Neuron (in vitro differentiated cells): ENCODE data around the gene RAPGEF1.

Source experiments
- H2AFZ ChIP-seq: one replicate; pipeline ENCODE4 v1.6.1; 2013; ENCODE audit warnings: low read depth, mild to moderate bottlenecking, inconsistent platforms, low read length, moderate library complexity
- H3K27me3 ChIP-seq: one replicate; pipeline ENCODE4 v1.6.1; 2013; ENCODE audit warnings: low read length; ENCODE audit not compliant: insufficient read depth
- H3K36me3 ChIP-seq: one replicate; pipeline ENCODE4 v1.6.1; 2013; ENCODE audit warnings: low read length; ENCODE audit not compliant: insufficient read depth
- H3K4me1 ChIP-seq: one replicate; pipeline ENCODE4 v1.6.1; 2013; ENCODE audit warnings: low read length; ENCODE audit not compliant: insufficient read depth
- H3K4me3 ChIP-seq: 2 replicates; pipeline ENCODE4 v1.5.1; 2013; ENCODE audit warnings: mild to moderate bottlenecking, low read length, moderate library complexity
- H3K9me3 ChIP-seq: one replicate; pipeline ENCODE4 v1.6.1; 2013; ENCODE audit warnings: low read length

The RAPGEF1 gene

GRCh38 chr9:131605770-131606590, 133.9 kb downstream of the RAPGEF1 start:
- H3K4me3 ChIP-seq, result no peak overlapping the region
- no peak overlapping the region for H2AFZ ChIP-seq
- H3K27me3 ChIP-seq, result no peaks in the 10 kb centered on the region
- peaks cover 38% of the 10 kb centered on the region for H3K36me3 ChIP-seq
- H3K9me3 ChIP-seq, result no peaks in the 10 kb centered on the region
- H3K4me1 ChIP-seq, result peaks cover 4% of the 10 kb centered on the region

- H3K9me3 ChIP-seq, result no peaks in the 10 kb centered on the region
- H2AFZ ChIP-seq, result no peak overlapping the region
- no peak overlapping the region for H3K4me3 ChIP-seq
- peaks cover 43% of the 10 kb centered on the region for H3K36me3 ChIP-seq
- H3K4me1 ChIP-seq, result peaks cover 4% of the 10 kb centered on the region
- H3K27me3 ChIP-seq, result no peaks in the 10 kb centered on the region
These were observed 136.0 kb downstream of the RAPGEF1 start for GRCh38 chr9:131603711-131604439.

- Histone ChIP-seq H2AFZ (no peak overlapping the region), H3K4me1 (no peaks in the 10 kb centered on the region), H3K36me3 (peaks cover 46% of the 10 kb centered on the region), H3K9me3 (no peaks in the 10 kb centered on the region), H3K27me3 (no peaks in the 10 kb centered on the region), H3K4me3 (no peak overlapping the region)
These were observed 136.7 kb downstream of the RAPGEF1 start for GRCh38 chr9:131603199-131603598.

- Histone ChIP-seq H3K27me3 (no peaks in the 10 kb centered on the region), H2AFZ (no peak overlapping the region), H3K36me3 (peaks cover 52% of the 10 kb centered on the region), H3K4me1 (no peaks in the 10 kb centered on the region), H3K4me3 (no peak overlapping the region), H3K9me3 (no peaks in the 10 kb centered on the region)
These were observed 138.1 kb downstream of the RAPGEF1 start for GRCh38 chr9:131601683-131602181.

- H3K4me1 ChIP-seq, result no peaks in the 10 kb centered on the region
- H3K27me3 ChIP-seq, result no peaks in the 10 kb centered on the region
- H3K36me3 ChIP-seq, result peaks cover 65% of the 10 kb centered on the region
- no peak overlapping the region for H3K4me3 ChIP-seq
- no peaks in the 10 kb centered on the region for H3K9me3 ChIP-seq
- H2AFZ ChIP-seq, result no peak overlapping the region
These were observed 141.8 kb downstream of the RAPGEF1 start for GRCh38 chr9:131598121-131598520.

GRCh38 chr9:131597246-131597645, 142.6 kb downstream of the RAPGEF1 start:
- no peaks in the 10 kb centered on the region for H3K9me3 ChIP-seq
- H3K4me3 ChIP-seq, result no peak overlapping the region
- no peak overlapping the region for H2AFZ ChIP-seq
- H3K27me3 ChIP-seq, result no peaks in the 10 kb centered on the region
- no peaks in the 10 kb centered on the region for H3K4me1 ChIP-seq
- H3K36me3 ChIP-seq, result peaks cover 62% of the 10 kb centered on the region

- Histone ChIP-seq H3K27me3 (no peaks in the 10 kb centered on the region), H3K4me1 (no peaks in the 10 kb centered on the region), H3K36me3 (peaks cover 57% of the 10 kb centered on the region), H3K9me3 (no peaks in the 10 kb centered on the region), H3K4me3 (no peak overlapping the region), H2AFZ (no peak overlapping the region)
These were observed 143.5 kb downstream of the RAPGEF1 start for GRCh38 chr9:131596430-131596743.

- no peak overlapping the region for H2AFZ ChIP-seq
- H3K4me1 ChIP-seq, result no peaks in the 10 kb centered on the region
- H3K27me3 ChIP-seq, result no peaks in the 10 kb centered on the region
- H3K36me3 ChIP-seq, result peaks cover 57% of the 10 kb centered on the region
- H3K9me3 ChIP-seq, result no peaks in the 10 kb centered on the region
- no peak overlapping the region for H3K4me3 ChIP-seq
These were observed 144.0 kb downstream of the RAPGEF1 start for GRCh38 chr9:131595696-131596429.

- Histone ChIP-seq H3K9me3 (no peaks in the 10 kb centered on the region), H2AFZ (no peak overlapping the region), H3K27me3 (no peaks in the 10 kb centered on the region), H3K36me3 (peaks cover 56% of the 10 kb centered on the region), H3K4me1 (no peaks in the 10 kb centered on the region), H3K4me3 (no peak overlapping the region)
These were observed 144.8 kb downstream of the RAPGEF1 start for GRCh38 chr9:131594906-131595665.

GRCh38 chr9:131593936-131594665, 145.8 kb downstream of the RAPGEF1 start:
- no peaks in the 10 kb centered on the region for H3K4me1 ChIP-seq
- H3K9me3 ChIP-seq, result no peaks in the 10 kb centered on the region
- peaks cover 65% of the 10 kb centered on the region for H3K36me3 ChIP-seq
- no peak overlapping the region for H3K4me3 ChIP-seq
- no peak overlapping the region for H2AFZ ChIP-seq
- no peaks in the 10 kb centered on the region for H3K27me3 ChIP-seq

GRCh38 chr9:131593091-131593820, 146.6 kb downstream of the RAPGEF1 start:
- H3K27me3 ChIP-seq, result no peaks in the 10 kb centered on the region
- no peak overlapping the region for H3K4me3 ChIP-seq
- no peak overlapping the region for H2AFZ ChIP-seq
- H3K9me3 ChIP-seq, result no peaks in the 10 kb centered on the region
- no peaks in the 10 kb centered on the region for H3K4me1 ChIP-seq
- peaks cover 68% of the 10 kb centered on the region for H3K36me3 ChIP-seq

- H3K27me3 ChIP-seq, result no peaks in the 10 kb centered on the region
- H2AFZ ChIP-seq, result no peak overlapping the region
- H3K4me1 ChIP-seq, result no peaks in the 10 kb centered on the region
- H3K36me3 ChIP-seq, result peaks cover 65% of the 10 kb centered on the region
- H3K4me3 ChIP-seq, result no peak overlapping the region
- H3K9me3 ChIP-seq, result no peaks in the 10 kb centered on the region
These were observed 148.0 kb downstream of the RAPGEF1 start for GRCh38 chr9:131591845-131592208.
